SJCRH30 (cell line): ENCODE results near the gene TMPRSS4. TPM values are rescaled to one million over a fixed set of nuclear protein-coding genes. Genes with fewer than 3 reads are reported as not detected.

Experiments
- DNase-seq, 2 experiments: peaks; one replicate each; pipeline ENCODE4 v3.0.0-alpha.2; 2015 to 2020
- H3K27ac ChIP-seq: fragments of 250-450 bp; sonication (Bioruptor Pico); 2 replicates; pipeline ENCODE4 v1.5.1; 2020; ENCODE audit warnings: mild to moderate bottlenecking, moderate library complexity
- H3K27me3 ChIP-seq: fragments of 250-450 bp; sonication (Bioruptor Pico); 2 replicates; pipeline ENCODE4 v1.5.1; 2020; ENCODE audit warnings: mild to moderate bottlenecking, moderate library complexity
- H3K36me3 ChIP-seq: fragments of 250-450 bp; sonication (Bioruptor Pico); 2 replicates; pipeline ENCODE4 v1.5.1; 2020; ENCODE audit warnings: mild to moderate bottlenecking, moderate library complexity
- H3K4me1 ChIP-seq: fragments of 250-450 bp; sonication (Bioruptor Pico); 2 replicates; pipeline ENCODE4 v1.5.1; 2020; ENCODE audit warnings: mild to moderate bottlenecking, moderate library complexity
- H3K4me3 ChIP-seq: fragments of 250-450 bp; sonication (Bioruptor Pico); 2 replicates; pipeline ENCODE4 v1.5.1; 2020; ENCODE audit warnings: mild to moderate bottlenecking, moderate library complexity
- H3K9me3 ChIP-seq: fragments of 250-450 bp; sonication (Bioruptor Pico); replicated peaks from 2 replicates; pipeline ENCODE4 v1.5.1; 2020; ENCODE audit warnings: mild to moderate bottlenecking, moderate library complexity
- total RNA-seq: library from RNA; depleted of rRNA; stranded (reverse); fragments of >200 nt; shearing (Covaris generic); gene quantifications from 2 replicates; pipeline ENCODE4 v1.2.3, GENCODE V29; 2014; rRNA removed

TMPRSS4 gene, protein sequence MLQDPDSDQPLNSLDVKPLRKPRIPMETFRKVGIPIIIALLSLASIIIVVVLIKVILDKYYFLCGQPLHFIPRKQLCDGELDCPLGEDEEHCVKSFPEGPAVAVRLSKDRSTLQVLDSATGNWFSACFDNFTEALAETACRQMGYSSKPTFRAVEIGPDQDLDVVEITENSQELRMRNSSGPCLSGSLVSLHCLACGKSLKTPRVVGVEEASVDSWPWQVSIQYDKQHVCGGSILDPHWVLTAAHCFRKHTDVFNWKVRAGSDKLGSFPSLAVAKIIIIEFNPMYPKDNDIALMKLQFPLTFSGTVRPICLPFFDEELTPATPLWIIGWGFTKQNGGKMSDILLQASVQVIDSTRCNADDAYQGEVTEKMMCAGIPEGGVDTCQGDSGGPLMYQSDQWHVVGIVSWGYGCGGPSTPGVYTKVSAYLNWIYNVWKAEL
- not detected in 2 replicates for total RNA-seq

DNA sequence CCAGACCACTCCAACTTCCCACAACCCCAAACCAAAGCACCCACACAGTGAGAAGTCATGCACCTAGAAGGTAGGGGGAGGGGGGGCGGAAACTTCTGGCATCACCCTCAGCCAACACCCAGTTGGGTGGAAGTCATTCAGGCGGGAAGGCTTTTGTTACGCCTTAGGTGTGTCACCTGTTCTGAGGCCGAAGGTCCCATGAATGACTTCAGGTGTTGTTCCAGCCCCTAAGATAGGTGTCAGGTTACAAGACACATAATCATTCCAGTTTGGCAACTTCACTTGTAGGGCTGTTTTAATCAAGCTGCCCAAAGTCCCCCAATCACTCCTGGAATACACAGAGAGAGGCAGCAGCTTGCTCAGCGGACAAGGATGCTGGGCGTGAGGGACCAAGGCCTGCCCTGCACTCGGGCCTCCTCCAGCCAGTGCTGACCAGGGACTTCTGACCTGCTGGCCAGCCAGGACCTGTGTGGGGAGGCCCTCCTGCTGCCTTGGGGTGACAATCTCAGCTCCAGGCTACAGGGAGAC lies at the start of gene TMPRSS4:
TSS of gene TMPRSS4 (plus strand) at position 325 of the 528 bp plus-strand sequence. CDS start 225 bp downstream, outside the sequence.
- no peaks in the 10 kb centered on the region for H3K27me3 ChIP-seq
- H3K36me3 ChIP-seq: no peaks in the 10 kb centered on the region
- no peaks in the 10 kb centered on the region for H3K9me3 ChIP-seq
- no peak within 1 kb of the TSS for H3K4me3 ChIP-seq
- H3K27ac ChIP-seq: no peak within 1 kb of the TSS
- DNase-seq: no peak
- no peaks in the 10 kb centered on the region for H3K4me1 ChIP-seq

DNA sequence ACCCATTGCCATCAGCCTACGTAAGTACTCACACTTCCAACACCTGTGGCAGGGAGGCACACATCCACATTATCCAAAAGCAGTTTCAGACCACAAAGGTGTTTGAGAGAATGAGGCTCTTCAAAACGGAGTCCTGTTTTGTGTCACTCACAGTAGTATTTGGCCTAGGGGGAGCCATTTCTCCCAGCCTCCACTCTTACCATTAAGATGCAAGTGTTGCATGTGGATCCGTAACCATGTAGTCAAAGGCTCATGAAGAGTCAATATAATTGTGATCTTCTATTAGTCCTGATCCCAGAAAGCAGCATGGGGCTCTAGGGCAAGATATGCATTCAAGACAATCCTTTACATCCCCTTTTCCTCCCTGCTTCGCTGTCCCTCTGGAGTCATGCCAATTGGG lies 49.2 kb upstream of the TMPRSS4 start:
- DNase-seq: no peak
- Histone ChIP-seq H3K27ac (no peak overlapping the region), H3K9me3 (no peaks in the 10 kb centered on the region), H3K4me1 (no peaks in the 10 kb centered on the region), H3K27me3 (no peaks in the 10 kb centered on the region), H3K4me3 (no peak overlapping the region), H3K36me3 (no peaks in the 10 kb centered on the region)

DNA sequence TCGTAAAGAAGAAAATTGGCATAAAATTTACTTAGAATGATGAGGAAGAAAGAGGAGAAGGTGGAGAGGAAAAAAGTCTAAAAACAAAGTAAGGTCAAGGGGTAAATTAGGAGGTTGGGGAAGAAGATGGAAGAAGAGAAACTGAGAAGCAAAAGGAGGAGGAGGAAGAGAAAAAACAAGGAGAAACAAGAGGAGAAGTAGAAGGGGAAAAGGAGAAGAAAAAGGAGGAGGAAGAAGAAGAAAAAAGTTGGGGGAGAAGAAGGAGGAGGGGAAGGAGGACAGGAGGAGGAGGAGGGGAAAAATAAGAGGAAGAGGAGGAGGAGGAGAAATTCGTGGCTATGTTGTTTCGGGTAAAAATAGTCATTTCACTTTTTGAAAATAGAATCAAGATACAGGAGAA lies 48.3 kb upstream of the TMPRSS4 start:
- Histone ChIP-seq H3K27ac (no peak overlapping the region), H3K4me1 (no peaks in the 10 kb centered on the region), H3K27me3 (no peaks in the 10 kb centered on the region), H3K9me3 (no peaks in the 10 kb centered on the region), H3K36me3 (no peaks in the 10 kb centered on the region), H3K4me3 (no peak overlapping the region)
- no peak for DNase-seq

DNA sequence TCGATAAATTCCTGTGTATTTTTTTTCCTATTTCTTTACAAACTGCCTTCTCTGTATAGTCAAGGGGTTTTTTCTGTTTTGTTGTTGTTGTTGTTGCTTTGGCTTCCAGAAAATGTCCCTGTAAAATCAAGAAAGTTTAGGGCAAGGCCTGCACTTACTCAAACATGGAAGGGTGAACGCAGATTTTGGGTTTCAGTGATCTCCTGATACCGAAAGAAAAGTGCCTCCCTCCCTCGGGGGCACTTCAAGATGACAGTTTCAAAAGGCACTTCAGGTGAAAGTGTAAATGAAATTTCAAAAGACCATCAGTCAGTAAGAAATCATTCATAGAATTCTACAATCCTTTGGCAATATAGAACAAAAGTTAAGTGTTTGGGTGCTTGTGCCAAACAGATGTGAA lies 43.4 kb upstream of the TMPRSS4 start:
- Histone ChIP-seq H3K4me1 (no peaks in the 10 kb centered on the region), H3K4me3 (no peak overlapping the region), H3K9me3 (no peaks in the 10 kb centered on the region), H3K27me3 (no peaks in the 10 kb centered on the region), H3K27ac (no peak overlapping the region), H3K36me3 (no peaks in the 10 kb centered on the region)
- DNase-seq: no peak

DNA sequence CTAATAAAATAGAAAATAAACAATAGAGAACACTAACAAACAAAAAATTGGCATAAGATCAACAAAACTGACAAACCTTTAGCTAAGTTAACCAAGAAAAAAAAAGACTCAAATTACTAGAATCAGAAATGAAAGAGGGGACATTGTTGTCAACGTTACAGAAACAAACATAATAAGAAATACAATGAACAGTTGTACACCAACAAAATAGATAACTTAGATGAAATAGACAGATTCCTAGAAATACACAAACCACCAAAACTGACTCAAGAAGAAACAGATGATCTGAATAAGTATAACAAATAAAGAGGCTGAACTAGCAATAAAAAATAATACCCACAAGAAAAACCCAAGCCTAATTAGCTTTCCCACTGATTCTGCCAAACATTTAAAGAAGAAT lies 34.7 kb upstream of the TMPRSS4 start:
- no peak overlapping the region for H3K4me3 ChIP-seq
- no peaks in the 10 kb centered on the region for H3K27me3 ChIP-seq
- H3K9me3 ChIP-seq: no peaks in the 10 kb centered on the region
- DNase-seq: no peak
- H3K4me1 ChIP-seq: no peaks in the 10 kb centered on the region
- no peak overlapping the region for H3K27ac ChIP-seq
- H3K36me3 ChIP-seq: no peaks in the 10 kb centered on the region

DNA sequence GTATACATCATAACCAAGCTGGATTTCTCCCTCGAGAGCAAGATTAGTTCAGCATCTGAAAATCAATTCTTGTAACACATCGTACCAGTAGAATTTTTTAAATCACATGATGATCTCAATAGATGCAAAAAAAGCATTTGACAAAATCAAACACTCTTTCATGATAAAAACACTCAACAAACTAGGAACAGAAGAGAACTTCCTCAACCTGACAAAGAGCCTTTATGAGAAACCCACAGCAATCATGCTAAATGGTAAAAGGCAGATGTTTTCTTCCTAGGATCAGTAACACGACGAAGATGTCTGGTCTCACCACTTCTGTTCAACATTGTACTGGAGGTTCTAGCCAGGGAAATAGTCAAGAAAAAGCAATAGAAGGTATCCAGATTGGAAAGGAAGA lies 34.1 kb upstream of the TMPRSS4 start:
- Histone ChIP-seq H3K27ac (no peak overlapping the region), H3K4me3 (no peak overlapping the region), H3K36me3 (no peaks in the 10 kb centered on the region), H3K4me1 (no peaks in the 10 kb centered on the region), H3K9me3 (no peaks in the 10 kb centered on the region), H3K27me3 (no peaks in the 10 kb centered on the region)
- no peak for DNase-seq

DNA sequence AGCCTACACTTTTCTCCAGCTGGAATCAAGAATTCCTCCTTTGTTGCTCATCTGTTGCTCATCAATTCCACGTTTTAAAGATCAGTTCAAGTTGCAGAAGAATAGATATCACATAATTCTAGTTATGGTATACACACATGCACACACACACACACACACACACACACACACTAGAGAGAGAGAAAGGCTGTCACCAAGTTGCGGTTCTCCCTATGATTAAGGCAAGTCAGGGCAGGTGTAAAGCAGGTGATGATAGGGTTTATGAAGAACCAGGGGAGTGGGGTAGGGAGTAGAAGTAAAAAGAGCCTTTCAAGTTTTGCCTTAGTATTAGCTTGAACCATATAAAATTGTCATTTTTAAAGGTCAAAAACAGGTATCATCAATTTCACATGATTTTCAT lies 31.7 kb upstream of the TMPRSS4 start:
- H3K4me3 ChIP-seq: no peak overlapping the region
- no peaks in the 10 kb centered on the region for H3K36me3 ChIP-seq
- H3K9me3 ChIP-seq: no peaks in the 10 kb centered on the region
- no peaks in the 10 kb centered on the region for H3K4me1 ChIP-seq
- no peak for DNase-seq
- no peak overlapping the region for H3K27ac ChIP-seq
- no peaks in the 10 kb centered on the region for H3K27me3 ChIP-seq

DNA sequence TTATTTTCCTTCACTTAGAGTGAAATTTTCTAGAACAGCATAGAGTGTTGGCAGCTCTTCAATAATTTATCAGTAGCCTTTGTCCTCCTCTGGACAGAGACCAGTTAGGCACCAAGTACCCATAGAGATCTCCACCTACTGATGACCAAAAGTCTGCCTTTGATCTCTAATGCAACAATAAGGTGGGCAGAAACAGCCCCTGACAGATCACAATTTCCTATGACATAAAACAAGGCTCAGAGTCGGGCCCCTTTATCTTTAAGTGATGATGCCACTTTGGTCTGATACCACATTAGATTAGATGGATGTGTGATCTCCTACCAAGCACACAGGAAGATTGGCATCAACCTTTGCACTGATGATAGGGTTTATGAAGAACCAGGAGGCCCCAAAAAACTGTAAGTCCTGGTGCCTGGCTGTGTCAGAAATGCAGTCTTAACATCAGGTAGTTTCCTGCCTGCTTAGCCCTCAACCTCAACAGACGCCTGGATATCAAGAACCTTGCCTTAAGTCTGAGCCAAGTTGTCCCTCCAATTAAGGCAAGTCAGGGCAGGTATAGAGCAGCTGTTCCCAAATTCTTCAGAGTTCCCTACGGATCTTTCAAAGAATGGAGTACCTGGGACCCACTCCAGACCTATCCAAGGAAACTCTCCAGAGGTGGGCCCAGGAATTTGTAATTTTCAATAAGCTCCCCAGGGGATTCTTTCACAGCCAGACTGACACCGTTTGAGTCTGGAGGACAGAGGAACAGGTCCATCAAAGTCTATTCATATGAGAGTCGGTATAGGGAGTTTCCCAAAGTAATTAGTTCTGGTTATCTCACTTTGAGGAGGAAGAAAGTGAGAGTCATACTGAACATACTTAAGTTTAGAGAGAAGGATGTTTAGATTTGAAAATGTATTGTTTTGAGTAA lies 30.6 kb upstream of the TMPRSS4 start:
- Histone ChIP-seq H3K9me3 (no peaks in the 10 kb centered on the region), H3K27ac (no peak overlapping the region), H3K27me3 (no peaks in the 10 kb centered on the region), H3K4me1 (no peaks in the 10 kb centered on the region), H3K4me3 (no peak overlapping the region), H3K36me3 (no peaks in the 10 kb centered on the region)
- no peak for DNase-seq

DNA sequence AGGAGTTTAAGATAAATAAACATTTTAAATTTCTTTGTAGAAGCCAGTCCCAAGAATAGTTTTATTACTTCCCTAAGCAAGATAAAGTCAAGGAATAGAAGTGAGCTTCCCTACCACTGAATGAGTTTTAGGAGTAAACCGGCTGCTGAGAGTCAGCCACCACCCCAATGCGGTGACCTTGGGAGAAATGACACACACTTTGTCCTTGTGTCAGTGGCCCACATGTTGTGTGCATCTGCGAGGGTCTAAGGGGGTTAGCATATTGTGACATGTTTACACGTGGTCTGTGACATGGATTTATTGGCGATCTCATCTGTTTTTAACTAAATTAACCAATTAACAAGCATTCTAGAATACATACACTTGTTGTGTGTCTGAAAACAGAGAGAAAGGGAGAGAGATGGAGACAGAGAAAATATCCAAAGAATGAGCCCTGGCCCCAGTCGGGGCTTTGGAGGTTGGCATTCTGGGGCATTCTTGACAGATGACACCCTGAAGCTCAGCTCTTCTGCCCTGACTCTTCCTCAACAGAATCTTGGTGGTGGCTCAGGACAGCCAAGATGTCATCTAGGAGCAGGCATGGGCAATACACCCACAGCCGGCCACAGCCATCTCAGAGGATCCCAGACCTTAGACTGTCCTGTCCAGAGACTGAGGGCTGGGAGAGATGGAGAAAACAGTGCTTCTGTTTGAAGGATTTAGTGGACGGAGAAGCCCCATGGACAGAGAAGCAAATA lies 29.7 kb upstream of the TMPRSS4 start:
- Histone ChIP-seq H3K4me3 (no peak overlapping the region), H3K4me1 (no peaks in the 10 kb centered on the region), H3K27me3 (no peaks in the 10 kb centered on the region), H3K9me3 (no peaks in the 10 kb centered on the region), H3K36me3 (no peaks in the 10 kb centered on the region), H3K27ac (no peak overlapping the region)
- no peak for DNase-seq

DNA sequence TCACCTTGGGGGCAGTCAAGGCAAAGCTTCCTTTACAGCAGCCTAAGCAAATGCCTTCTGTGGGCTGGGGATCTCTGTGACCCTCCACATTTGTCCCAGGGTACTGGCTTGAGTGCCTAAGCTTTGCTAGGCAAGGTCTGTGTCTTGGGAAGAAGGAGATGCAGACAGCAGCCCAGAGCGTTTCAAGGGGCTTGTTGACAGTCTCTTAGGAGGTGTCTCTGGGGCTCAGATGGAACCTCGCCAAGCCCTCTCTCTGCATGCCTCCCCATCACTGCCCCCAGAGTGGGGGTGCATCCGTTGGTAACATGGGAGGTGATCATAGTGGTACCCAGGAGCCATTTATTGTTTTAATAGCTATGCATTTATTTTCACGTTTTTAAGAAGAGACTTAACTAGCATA lies 29.1 kb upstream of the TMPRSS4 start:
- Histone ChIP-seq H3K27me3 (no peaks in the 10 kb centered on the region), H3K27ac (no peak overlapping the region), H3K36me3 (no peaks in the 10 kb centered on the region), H3K9me3 (no peaks in the 10 kb centered on the region), H3K4me3 (no peak overlapping the region), H3K4me1 (no peaks in the 10 kb centered on the region)
- DNase-seq: no peak

DNA sequence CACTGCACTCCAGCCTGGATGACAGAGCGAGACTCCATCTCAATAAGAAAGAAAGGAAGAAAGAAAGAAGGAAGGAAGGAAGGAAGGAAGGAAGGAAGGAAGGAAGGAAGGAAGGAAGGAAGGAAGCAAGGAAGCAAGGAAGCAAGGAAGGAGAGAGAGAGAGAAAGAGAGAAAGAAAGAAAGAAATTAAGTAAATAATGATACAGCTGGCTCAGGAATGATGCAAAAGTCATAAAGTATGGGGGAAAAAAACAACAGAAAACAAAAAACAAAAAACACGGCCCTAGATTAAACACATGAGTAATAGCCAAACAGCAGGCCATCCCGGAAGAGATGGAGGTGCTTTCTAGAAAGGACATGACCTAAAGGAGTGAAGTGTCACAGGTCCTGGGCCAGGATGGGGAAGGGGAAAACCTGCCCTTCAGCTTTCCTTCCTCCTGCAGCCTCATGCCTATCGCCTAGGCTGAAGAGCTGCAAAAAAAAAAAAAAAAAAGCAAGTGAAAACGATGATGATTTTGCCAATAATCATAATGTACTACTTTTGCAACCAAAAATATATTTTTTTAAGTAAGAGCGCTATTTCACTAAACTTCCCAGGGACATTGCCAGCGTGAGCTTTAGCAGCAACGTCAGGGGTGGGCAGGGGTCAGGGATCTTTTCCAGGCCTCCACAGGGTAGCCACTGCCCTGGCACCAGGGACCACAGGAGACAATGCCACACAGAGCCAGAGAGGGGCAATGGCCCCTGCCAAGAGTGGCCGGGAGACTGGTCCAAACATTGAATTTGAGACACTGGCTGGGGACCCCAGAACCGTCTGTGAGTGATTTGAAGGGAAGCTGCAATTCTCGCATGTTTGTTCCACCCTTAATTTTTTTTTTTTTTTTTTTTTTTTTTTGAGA lies 28.2 kb upstream of the TMPRSS4 start:
- H3K27me3 ChIP-seq: no peaks in the 10 kb centered on the region
- no peak overlapping the region for H3K27ac ChIP-seq
- no peaks in the 10 kb centered on the region for H3K36me3 ChIP-seq
- DNase-seq: no peak
- H3K4me3 ChIP-seq: no peak overlapping the region
- H3K4me1 ChIP-seq: no peaks in the 10 kb centered on the region
- H3K9me3 ChIP-seq: no peaks in the 10 kb centered on the region

DNA sequence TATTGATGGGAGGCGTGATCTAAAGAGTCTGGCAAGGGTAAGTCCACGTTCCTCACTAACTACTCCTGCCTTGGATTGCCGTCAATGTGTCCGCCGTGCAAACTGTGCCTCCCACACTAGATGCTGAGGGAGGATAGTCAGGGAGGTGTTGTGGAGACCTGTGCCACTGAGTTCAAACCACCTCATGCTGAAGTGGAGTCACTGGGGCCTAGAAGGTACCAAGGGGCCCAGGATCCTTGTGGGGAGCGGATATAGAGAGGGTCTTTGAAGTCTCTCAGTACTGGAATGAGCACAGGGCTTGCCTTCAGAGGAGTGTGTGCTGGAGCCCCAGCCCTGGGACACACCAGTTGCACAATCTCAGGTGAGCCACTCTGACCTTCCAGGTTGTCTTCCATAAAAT lies 27.1 kb upstream of the TMPRSS4 start:
- H3K27me3 ChIP-seq: no peaks in the 10 kb centered on the region
- no peaks in the 10 kb centered on the region for H3K9me3 ChIP-seq
- no peak overlapping the region for H3K27ac ChIP-seq
- DNase-seq: no peak
- no peaks in the 10 kb centered on the region for H3K4me1 ChIP-seq
- H3K36me3 ChIP-seq: no peaks in the 10 kb centered on the region
- no peak overlapping the region for H3K4me3 ChIP-seq

DNA sequence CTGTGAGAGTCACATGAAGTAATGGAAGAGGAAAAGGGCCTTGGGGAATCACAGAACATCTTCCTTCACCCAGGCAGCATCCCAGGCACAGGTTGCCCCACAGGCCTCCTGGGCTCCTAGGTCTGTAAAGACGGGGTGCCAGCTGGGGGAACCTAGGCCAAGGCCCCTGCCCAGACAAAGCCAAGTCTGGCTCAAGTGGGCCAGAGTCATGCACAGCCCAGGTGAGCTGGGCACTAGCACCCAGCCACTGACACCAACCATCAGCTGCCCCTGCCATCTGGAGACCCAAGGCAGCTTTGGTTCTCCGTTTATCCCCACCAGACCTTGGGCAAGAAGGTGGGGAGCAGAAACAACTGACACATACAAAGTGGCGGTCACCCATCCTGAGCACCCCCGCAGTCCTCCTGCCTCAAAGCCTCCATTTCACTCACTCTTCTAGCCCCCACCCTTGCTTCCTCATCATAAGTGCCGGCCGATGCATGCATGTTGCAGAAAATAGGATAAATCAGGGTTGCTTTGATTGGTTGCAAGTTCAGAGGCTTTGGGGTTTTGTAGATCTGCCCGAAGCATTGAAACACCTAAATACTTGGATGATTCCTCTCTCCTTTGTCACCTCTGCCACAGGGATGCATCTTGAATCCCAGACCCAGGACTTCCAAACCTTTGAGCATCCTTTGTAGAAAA lies 26.5 kb upstream of the TMPRSS4 start:
- no peaks in the 10 kb centered on the region for H3K27me3 ChIP-seq
- no peak overlapping the region for H3K27ac ChIP-seq
- no peaks in the 10 kb centered on the region for H3K9me3 ChIP-seq
- no peaks in the 10 kb centered on the region for H3K4me1 ChIP-seq
- no peak overlapping the region for H3K4me3 ChIP-seq
- DNase-seq: no peak
- H3K36me3 ChIP-seq: no peaks in the 10 kb centered on the region
